Measurements from ENCODE around the gene PEX11A. TPM values are rescaled to one million over a fixed set of nuclear protein-coding genes. Genes with fewer than 3 reads are reported as not detected.

The PEX11A gene
- total and polyA plus RNA-seq, 8 donors: 4.4 to 10.1 (median 5.2) TPM

GRCh38 chr15:89673165-89673512 is 17.4 kb downstream of the PEX11A start:
- TF ChIP-seq CTCF (IDR thresholded peaks at IDR 0.05): no peak
- ATAC-seq: peak in 3 of 4 donors; percentile 15 to 50 (median 42)
- DNase-seq: no peak
- Histone ChIP-seq H3K4me3 (no peak overlapping the region), H3K27me3 (no peaks in the 10 kb centered on the region), H3K9me3 (no peaks in the 10 kb centered on the region), H3K27ac (no peak overlapping the region), H3K36me3 (no peaks in the 10 kb centered on the region), H3K4me1 (no peaks in the 10 kb centered on the region)
- intact Hi-C loops (cut with DNase I): no loop called here
- FAIRE-seq: no peak
- 73 to 74% methylated on average over 12 of the region's 12 CpGs for WGBS, 2 donors

GRCh38 chr15:89672221-89673164 is 18.1 kb downstream of the PEX11A start:
- intact Hi-C loops (cut with DNase I): no loop called here
- FAIRE-seq: no peak
- TF ChIP-seq CTCF (IDR thresholded peaks at IDR 0.05): no peak
- Histone ChIP-seq H3K27ac (no peak overlapping the region), H3K4me3 (no peak overlapping the region), H3K9me3 (no peaks in the 10 kb centered on the region), H3K27me3 (no peaks in the 10 kb centered on the region), H3K4me1 (no peaks in the 10 kb centered on the region), H3K36me3 (no peaks in the 10 kb centered on the region)
- no peak for ATAC-seq
- DNase-seq: no peak
- 94% methylated on average over 12 of the region's 12 CpGs for WGBS, 2 donors

- H3K4me3 ChIP-seq: no peak overlapping the region
- TF ChIP-seq CTCF (IDR thresholded peaks at IDR 0.05): no peak
- no peak overlapping the region for H3K27ac ChIP-seq
- FAIRE-seq (no peak), DNase-seq (no peak), ATAC-seq (no peak)
- intact Hi-C loops (cut with DNase I): no loop called here
- no peaks in the 10 kb centered on the region for H3K27me3 ChIP-seq
- WGBS, 2 donors: 62 to 86% methylated on average over 3 to 4 of the region's 4 CpGs
- H3K4me1 ChIP-seq: no peaks in the 10 kb centered on the region
- no peaks in the 10 kb centered on the region for H3K36me3 ChIP-seq
- H3K9me3 ChIP-seq: no peaks in the 10 kb centered on the region
Observed at GRCh38 chr15:89671687-89672086, 18.9 kb downstream of the PEX11A start.

GRCh38 chr15:89670971-89671560 is 19.5 kb downstream of the PEX11A start:
- ATAC-seq (no peak), DNase-seq (no peak), FAIRE-seq (no peak)
- Histone ChIP-seq H3K36me3 (no peaks in the 10 kb centered on the region), H3K27ac (no peak overlapping the region), H3K27me3 (no peaks in the 10 kb centered on the region), H3K4me1 (no peaks in the 10 kb centered on the region), H3K9me3 (no peaks in the 10 kb centered on the region), H3K4me3 (no peak overlapping the region)
- 90% methylated on average over 11 to 12 of the region's 12 CpGs for WGBS, 2 donors
- intact Hi-C loops (cut with DNase I): no loop called here
- TF ChIP-seq CTCF (IDR thresholded peaks at IDR 0.05): no peak

- H3K27me3 ChIP-seq: no peaks in the 10 kb centered on the region
- no peak overlapping the region for H3K27ac ChIP-seq
- no peak overlapping the region for H3K4me3 ChIP-seq
- 86 to 89% methylated on average over 15 of the region's 15 CpGs for WGBS, 2 donors
- H3K9me3 ChIP-seq: no peaks in the 10 kb centered on the region
- ATAC-seq (no peak), FAIRE-seq (no peak), DNase-seq (no peak)
- TF ChIP-seq CTCF (IDR thresholded peaks at IDR 0.05): no peak
- intact Hi-C loops (cut with DNase I): no loop called here
- H3K36me3 ChIP-seq: no peaks in the 10 kb centered on the region
- H3K4me1 ChIP-seq: peaks cover 0 to 4% (median 0%) of the 10 kb centered on the region in 3 donors
Observed at GRCh38 chr15:89669941-89670340, 20.6 kb downstream of the PEX11A start.
